ENCODE measurements around the gene LRRC75A.

Gene LRRC75A

DNA sequence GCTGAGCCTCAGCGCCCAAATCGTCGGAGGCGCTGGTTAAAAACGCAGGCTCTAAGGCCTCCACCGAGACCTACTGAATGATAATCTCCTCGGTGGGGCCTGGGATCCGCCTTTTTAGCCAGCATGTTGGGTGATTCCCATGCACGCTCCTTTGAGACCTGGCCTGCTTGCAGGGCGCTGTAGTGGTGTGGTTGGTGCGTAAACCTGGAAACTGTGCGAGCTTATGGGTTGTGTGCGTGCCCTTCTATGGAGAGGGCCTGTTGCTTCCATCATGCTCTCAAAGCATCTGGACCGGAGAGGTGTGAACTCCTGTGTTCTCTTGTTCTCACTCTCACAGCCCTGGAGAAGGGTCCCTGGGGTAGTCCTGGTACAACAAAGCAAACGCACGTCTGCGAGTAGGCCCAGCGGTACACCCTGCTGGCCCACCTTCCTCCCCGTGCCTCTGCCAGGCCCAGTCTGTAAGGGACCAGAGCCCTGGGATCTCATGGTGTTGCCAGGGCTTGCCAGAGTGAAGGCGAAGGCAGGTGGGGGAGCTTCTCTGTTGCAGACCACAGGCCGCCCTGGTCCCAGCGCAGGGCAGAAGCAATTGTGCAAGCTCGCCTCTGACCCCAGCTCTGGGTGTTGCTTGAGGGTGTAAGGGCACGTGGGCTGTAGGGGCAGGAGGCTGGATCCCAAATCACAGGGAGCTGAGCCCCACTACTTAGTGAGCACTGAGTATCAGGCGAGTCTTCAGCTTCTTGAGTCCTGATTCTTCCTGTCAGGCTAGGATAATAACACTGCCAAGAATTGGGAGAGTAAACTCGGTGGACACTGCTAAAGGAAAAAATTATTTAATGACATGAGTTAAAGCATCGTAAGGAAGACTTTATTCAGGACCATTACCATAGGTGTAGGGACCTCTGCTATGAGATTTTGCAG lies 879 bp upstream of the LRRC75A start:
- DNase-seq: no peak

DNA sequence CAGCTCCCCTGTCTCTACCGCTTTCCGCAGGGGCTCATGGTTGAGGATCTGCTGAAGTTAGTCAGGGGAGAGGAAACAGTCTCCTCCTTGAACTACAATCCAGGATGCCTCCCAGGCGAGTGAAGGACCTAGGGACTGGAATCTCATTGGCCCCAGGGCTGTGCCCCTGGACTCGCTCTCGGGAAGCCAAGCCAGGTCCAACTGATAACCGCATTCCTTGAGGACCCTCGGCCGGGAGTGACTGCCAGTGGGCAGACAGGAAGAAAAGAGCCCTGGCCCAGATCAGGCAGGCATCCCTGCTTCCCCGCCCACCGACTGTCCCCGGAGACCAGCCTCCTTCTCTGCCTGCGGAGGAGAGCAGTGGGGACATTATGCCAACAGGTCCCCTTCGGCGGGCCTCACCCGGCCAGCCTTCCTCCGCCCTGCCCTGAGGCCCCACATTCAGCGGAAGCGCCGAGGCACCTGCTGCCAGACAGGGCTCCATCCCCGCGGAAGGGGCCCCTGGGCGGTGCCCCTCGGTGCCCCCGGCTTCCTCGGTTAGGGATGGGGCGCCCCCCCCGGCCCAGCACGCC lies 776 bp downstream of the LRRC75A start:
- no peak for DNase-seq

GRCh38 chr17:16489431-16489830 lies 2.6 kb downstream of the LRRC75A start:
- no peak for DNase-seq

DNA sequence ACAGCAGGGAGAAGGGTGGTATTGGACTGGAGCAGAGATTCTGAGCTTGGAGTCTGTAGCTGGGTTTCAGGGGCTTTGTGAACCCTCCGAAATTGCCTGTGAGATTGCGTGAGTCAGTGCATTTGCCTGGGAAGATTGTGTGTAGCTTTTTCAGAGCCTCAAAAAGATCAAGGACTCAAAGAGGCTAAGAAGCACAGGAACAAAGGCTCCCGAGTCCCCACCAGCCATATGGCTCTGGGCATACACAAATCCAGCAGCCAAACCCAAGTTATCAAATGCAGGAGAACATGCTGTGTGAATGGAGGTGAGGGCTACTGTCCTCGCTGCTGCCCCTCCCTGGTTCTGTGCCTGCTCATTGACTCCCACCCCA lies 3.0 kb downstream of the LRRC75A start:
- DNase-seq: no peak

DNA sequence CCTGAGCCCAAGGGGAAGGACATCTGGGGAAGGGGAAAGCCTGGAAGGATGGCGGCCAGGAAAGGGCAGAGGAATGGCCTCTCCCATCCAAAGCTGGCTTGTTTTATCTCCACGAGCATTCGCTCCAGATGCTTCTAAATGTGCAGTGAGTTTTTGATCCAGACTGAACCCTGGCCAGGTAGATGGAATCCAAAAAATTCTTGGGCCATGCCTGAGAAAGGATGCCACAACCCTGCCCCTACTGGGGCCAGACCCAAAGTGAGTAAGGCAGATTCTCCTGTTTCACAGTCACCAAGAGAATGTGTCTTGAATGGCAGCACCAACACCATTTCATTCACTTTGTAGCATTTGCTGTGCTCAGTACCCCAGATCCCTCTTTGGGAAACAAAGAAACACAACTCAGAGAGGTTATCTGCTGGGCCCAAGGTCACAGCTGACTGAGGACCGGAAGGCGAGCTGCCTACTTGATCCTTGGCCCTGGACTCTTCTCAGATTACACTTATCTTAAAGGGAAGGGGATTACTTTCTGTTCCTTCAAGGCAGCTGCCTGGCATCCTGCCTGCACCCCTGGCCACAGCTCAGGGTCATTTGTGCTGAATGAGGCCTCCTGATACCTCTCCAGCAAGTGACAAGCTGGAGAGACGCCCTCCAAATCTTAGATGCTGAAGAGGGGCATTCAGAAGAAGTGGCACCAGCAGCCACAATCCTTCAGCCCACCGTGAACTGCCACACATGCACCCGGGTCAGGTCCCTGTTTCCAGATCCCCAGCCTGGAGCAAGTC lies 3.6 kb downstream of the LRRC75A start:
- DNase-seq: no peak

GRCh38 chr17:16486373-16487250 lies 5.4 kb downstream of the LRRC75A start:
- DNase-seq: peak; percentile 85

DNA sequence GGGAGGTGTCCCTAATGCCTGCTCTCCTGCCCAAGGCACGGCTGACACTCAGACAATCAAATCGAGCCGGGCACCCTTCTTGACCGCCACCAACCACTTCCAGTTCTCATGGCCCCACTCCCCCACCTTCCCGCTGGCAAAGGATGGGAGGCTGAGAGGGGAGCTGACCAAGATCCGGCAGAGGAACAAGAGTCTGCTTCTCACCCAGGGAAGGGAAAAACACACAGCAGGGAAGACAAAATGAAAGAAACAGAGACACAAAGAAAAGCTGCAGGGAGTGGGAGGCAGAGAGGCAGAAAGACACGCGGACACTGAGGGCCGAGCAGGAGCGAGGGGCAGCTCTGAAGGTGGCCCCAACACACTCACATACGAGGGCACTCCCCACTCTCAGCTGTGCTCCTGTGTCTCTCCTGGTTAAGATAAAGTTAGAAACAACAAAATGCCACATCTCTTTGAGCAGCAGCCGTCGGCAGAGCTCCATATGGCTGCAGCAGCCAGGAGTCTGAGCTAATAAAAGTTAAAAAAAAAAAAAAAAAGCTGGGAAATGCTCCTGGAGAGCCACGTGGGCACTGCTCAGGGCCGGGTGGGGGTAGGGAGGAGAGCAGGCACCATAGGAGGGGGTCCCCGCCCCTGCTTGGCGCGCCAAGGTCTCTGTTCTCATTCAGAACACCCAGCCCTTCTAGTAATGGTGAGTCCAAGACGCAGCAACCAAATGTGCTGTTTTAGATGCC lies 7.4 kb downstream of the LRRC75A start:
- peak; percentile 61 for DNase-seq

GRCh38 chr17:16483021-16483645 lies 8.9 kb downstream of the LRRC75A start:
- DNase-seq: no peak

DNA sequence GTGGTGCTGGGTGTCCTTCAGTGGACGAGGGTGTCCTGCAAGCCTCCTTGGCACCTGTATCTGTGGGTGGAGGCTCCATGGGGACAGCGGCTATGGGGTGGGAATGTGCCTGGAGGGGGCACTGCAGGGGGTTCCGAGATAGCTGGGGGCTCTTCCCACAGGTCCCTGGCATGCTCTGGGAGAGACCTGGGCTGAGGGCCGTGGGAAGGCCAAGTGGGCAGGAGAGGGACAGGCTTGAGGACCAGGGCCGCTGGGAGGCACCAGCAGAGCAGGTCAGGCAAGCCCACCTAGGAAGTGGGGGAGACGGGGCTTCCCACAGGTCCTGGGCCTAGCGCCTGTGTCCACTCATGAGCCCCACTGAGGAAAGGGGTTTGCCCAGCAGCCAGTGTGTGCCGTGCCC lies 9.7 kb downstream of the LRRC75A start:
- DNase-seq: no peak

GRCh38 chr17:16480995-16481394 lies 11.0 kb downstream of the LRRC75A start:
- no peak for DNase-seq

- no peak for DNase-seq
Observed at GRCh38 chr17:16479264-16479663, 12.7 kb downstream of the LRRC75A start.

DNA sequence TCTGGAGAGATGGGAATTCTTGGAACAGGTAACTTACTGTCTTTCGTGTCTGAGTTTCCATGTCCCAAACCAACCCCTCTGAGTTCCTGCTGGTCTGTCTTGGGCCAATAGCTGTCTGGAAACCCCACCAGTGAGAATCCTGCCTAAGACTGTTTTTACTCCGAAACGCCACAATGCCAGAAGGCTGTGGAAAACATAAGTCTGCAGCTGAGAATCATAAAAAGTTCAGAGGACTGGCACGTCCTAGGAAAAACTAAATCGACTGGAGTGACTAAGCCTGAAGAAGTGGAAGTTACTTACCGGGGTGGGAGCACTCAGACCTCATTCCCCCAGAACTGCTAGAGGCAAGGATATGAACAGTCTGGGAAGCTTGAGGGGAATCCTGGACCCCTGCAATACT lies 13.3 kb downstream of the LRRC75A start:
- DNase-seq: peak; percentile 84

DNA sequence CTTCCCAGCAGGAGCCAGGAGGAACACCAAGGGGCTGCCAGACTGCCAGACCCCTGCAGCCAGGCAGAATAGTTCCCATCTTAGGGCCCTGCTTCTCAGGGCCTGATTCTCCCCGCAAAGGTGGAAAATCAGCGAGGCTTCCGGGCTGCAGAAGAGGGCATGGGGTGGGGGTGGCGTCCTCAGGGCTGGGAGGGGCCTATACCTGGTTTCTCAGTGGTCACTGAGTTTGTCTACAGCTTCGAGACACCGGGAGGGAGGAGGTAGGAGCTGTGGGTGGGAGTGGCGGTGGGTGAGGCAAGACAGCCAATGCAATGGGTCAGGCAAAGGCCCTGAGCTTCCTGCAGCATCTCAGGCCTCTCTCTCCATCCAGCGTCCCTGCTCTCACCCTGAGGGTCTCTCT lies 14.3 kb downstream of the LRRC75A start:
- DNase-seq: no peak

GRCh38 chr17:16477255-16477654 lies 14.7 kb downstream of the LRRC75A start:
- DNase-seq: peak; percentile 84

DNA sequence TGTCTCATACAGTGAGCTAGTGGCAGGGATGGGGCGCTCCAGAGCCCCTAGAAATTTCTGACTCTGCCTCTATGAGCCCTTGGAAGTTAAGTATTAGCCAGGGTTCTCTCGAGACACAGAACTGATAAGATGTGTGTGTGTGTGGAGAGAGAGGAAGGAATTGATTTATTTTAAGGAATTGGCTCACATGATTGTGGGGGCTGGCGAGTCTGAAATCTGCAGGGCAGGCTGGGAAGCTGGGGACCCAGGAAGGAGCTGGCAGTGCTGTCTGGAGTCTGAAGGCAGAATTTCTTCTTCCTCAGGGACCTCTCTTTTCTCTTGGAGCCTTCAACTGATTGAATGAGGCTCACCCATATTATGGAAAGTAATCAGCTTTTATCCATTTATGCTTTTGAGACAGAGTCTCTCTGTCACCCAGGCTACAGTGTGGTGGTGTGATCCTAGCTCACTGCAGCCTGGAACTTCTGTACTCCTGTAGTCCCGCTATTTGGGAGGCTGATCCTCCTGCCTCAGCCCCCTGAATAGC lies 16.8 kb downstream of the LRRC75A start:
- no peak for DNase-seq

DNA sequence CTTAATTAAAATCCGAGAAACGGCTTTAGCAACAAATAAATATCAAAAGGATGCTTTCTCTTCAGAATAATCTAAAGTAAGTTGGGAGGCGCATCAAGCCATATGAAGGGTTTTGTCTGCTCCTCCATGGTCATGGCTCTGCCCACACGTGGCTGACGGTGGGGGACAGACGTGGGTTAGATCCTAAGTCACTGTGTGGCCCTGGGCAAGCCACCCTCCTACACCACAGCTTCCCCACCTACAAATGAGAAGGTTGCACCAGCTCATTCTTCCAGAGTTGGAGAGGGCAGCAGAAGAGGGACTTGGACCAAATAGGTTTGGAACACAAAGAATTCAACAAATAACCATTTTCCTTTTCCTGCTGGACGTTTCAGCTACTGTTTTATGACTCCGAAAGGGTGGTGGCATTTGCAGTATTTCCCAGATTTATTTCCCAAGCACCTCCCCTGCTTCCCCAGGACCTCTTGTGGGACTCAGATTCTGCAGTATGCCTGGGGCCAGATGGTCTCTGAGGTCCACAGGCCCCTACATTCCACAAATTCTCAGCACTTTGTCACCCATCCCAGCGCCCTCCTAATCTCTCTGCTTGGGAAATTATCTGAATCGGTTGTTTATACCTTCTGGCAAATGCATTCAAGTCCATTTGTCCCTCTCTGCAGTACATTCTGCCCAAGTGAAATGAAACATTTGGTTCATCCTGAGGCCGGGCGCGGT lies 17.8 kb downstream of the LRRC75A start:
- no peak for DNase-seq

- DNase-seq: no peak
Observed at GRCh38 chr17:16473044-16474011, 18.7 kb downstream of the LRRC75A start.

DNA sequence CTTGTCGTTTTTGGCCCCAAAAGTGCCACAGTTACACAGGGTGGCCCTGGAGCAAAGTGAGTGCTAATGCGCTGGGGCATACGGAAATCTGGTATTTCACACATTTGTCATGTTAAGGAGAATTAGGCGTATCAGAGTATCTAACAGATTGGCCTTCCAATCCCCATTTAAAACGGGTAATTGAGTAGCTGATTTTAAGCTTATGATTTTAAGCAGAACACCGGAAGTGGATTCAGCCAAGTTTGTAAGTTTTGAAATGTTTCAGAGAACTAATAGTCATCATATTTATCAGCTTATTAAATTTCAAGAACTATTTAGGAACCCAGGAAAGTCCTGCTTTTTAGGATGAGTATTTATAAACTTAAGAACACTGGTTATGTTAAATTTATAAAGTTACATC lies 19.5 kb downstream of the LRRC75A start:
- DNase-seq: no peak

DNA sequence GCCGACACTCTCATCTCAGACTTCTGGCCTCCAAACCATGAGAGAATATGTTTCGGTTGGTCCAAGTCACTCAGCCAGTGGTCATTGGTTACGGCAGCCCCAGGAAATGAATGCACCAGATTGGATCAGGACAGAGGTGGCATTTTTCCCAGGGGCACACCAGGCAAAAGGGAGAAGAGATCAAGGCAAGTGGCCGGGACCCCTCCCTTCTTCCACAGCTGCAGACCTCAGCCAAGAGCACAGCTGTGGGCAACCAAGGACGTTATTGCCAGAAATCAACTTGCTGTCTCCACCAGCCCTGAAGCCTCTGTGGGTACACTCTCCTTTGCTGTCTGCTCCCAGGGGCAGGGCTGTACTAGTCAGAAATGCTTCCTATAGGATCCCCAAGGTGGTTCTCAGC lies 20.7 kb downstream of the LRRC75A start:
- no peak for DNase-seq
